Mammary epithelial cell (primary cell): ENCODE results near the gene CAPRIN2.

Source experiments
- EZH2 ChIP-seq: IDR thresholded peaks from 2 replicates; pipeline ENCODE4 v1.6.1; 2012; ENCODE audit warnings: low read length, inconsistent platforms, borderline replicate concordance
- TF ChIP-seq, protein P1 (sequence below), 2 donors: IDR thresholded peaks in 1 of 2; conservative IDR thresholded peaks in 1 of 2; 2 replicates each; pipeline ENCODE4 v1.5.1; 2011 to 2012; ENCODE audit warnings: inconsistent platforms in 2 of 2, low read length in 2 of 2, mild to moderate bottlenecking in 2 of 2, control low read depth in 1 of 2, low read depth in 1 of 2; ENCODE audit not compliant: insufficient read depth in 1 of 2; ENCODE audit errors: extremely low read depth in 1 of 2

DNA sequence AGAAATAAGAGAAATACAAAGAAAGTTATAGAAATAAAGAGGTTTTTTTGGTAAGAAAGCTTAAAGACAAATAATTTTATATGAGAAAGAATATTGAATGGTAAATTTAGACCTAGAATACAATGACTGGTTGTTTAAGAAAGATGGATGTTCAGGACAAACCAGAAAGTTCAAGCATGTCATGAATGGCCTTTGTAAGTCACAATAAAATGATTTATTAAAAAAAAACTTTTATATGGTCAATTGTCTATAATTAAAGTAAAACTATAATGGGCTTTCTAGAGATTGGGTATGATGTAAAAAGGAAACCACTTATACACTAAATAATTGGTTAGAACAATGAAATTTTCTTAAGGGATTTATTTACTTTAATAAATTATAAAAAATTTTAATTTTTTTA lies 19.8 kb upstream of the CAPRIN2 start:
- TF ChIP-seq, protein P1, sequence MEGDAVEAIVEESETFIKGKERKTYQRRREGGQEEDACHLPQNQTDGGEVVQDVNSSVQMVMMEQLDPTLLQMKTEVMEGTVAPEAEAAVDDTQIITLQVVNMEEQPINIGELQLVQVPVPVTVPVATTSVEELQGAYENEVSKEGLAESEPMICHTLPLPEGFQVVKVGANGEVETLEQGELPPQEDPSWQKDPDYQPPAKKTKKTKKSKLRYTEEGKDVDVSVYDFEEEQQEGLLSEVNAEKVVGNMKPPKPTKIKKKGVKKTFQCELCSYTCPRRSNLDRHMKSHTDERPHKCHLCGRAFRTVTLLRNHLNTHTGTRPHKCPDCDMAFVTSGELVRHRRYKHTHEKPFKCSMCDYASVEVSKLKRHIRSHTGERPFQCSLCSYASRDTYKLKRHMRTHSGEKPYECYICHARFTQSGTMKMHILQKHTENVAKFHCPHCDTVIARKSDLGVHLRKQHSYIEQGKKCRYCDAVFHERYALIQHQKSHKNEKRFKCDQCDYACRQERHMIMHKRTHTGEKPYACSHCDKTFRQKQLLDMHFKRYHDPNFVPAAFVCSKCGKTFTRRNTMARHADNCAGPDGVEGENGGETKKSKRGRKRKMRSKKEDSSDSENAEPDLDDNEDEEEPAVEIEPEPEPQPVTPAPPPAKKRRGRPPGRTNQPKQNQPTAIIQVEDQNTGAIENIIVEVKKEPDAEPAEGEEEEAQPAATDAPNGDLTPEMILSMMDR (conservative IDR thresholded peaks at IDR 0.05 in 1 of 2, IDR thresholded peaks at IDR 0.05 in 1 of 2; ENCODE audit: extremely low read depth in 1 of 2, insufficient read depth in 1 of 2, low read depth in 1 of 2, low read length in 2 of 2) = no peak
- TF ChIP-seq EZH2 = no peak
